DND-41 (cell line): ENCODE results near the gene CR1L.
A peak's percentile ranks its signal among the peaks of the same experiment; 100 is the strongest.
"Not testable (repeated sequence)": the region's sequence is repeated elsewhere in the genome, so short reads cannot be mapped to it uniquely, and the experiment has no call there.

ENCODE experiments used
- ATAC-seq: fragments of 200-7000 bp; cut with Tn5 transposase; 3 replicates; pipeline ENCODE4 v1.9.1; 2021; ENCODE audit warnings: low read depth; ENCODE audit not compliant: insufficient read depth
- DNase-seq: peaks from one replicate; pipeline ENCODE4 v3.0.0-alpha.2; 2020
- H2AFZ ChIP-seq: 2 replicates; pipeline ENCODE4 v1.6.0; 2012; ENCODE audit warnings: low read depth, low read length
- H3K27ac ChIP-seq: 2 replicates; pipeline ENCODE4 v1.5.1; 2012; ENCODE audit warnings: low read length, inconsistent platforms
- H3K27me3 ChIP-seq: fragments of 200-600 bp; sonication (generic); 2 replicates; pipeline ENCODE4 v1.6.0; 2012; ENCODE audit warnings: low read length, mild to moderate bottlenecking, inconsistent platforms; ENCODE audit not compliant: insufficient read depth, poor library complexity
- H3K36me3 ChIP-seq: 2 replicates; pipeline ENCODE4 v1.5.1; 2012; ENCODE audit warnings: low read length, inconsistent platforms; ENCODE audit not compliant: insufficient read depth
- H3K4me1 ChIP-seq: 2 replicates; pipeline ENCODE4 v1.5.1; 2012; ENCODE audit warnings: mild to moderate bottlenecking, low read length; ENCODE audit not compliant: insufficient read depth
- H3K4me2 ChIP-seq: 2 replicates; pipeline ENCODE4 v1.6.0; 2012; ENCODE audit warnings: mild to moderate bottlenecking, moderate library complexity, low read length, inconsistent platforms; ENCODE audit not compliant: insufficient read depth
- H3K4me3 ChIP-seq, 2 experiments: fragments of 200-600 bp in 1 of 2; shearing (Covaris generic) in 1 of 2; 2 replicates each; pipeline ENCODE4 v1.5.1; 2012 to 2016; ENCODE audit warnings: inconsistent platforms in 2 of 2, low read length in 2 of 2, mild to moderate bottlenecking in 2 of 2, low read depth in 1 of 2, moderate library complexity in 1 of 2
- H3K79me2 ChIP-seq: 2 replicates; pipeline ENCODE4 v1.6.0; 2012; ENCODE audit warnings: low read length, inconsistent platforms; ENCODE audit not compliant: insufficient read depth
- H3K9ac ChIP-seq: 2 replicates; pipeline ENCODE4 v1.6.0; 2012; ENCODE audit warnings: low read depth, mild to moderate bottlenecking, inconsistent platforms, low read length, moderate library complexity
- H3K9me3 ChIP-seq: 2 replicates; pipeline ENCODE4 v1.5.1; 2012; ENCODE audit warnings: low read length, moderate library complexity, mild to moderate bottlenecking, inconsistent platforms; ENCODE audit not compliant: insufficient read depth, severe bottlenecking
- H4K20me1 ChIP-seq: 2 replicates; pipeline ENCODE4 v1.6.0; 2012; ENCODE audit warnings: low read length; ENCODE audit not compliant: insufficient read depth
- EZH2 ChIP-seq: IDR thresholded peaks from 3 replicates; pipeline ENCODE4 v1.6.1; 2012; ENCODE audit warnings: borderline replicate concordance, low read depth, mild to moderate bottlenecking, moderate library complexity, low read length, inconsistent platforms; ENCODE audit not compliant: severe bottlenecking
- TF ChIP-seq, protein P1 (sequence below): IDR thresholded peaks from 2 replicates; pipeline ENCODE4 v1.5.1; 2012; ENCODE audit warnings: borderline replicate concordance, low read length, moderate library complexity, mild to moderate bottlenecking; ENCODE audit not compliant: poor library complexity, severe bottlenecking; ENCODE audit errors: extremely low read depth

CR1L gene

DNA sequence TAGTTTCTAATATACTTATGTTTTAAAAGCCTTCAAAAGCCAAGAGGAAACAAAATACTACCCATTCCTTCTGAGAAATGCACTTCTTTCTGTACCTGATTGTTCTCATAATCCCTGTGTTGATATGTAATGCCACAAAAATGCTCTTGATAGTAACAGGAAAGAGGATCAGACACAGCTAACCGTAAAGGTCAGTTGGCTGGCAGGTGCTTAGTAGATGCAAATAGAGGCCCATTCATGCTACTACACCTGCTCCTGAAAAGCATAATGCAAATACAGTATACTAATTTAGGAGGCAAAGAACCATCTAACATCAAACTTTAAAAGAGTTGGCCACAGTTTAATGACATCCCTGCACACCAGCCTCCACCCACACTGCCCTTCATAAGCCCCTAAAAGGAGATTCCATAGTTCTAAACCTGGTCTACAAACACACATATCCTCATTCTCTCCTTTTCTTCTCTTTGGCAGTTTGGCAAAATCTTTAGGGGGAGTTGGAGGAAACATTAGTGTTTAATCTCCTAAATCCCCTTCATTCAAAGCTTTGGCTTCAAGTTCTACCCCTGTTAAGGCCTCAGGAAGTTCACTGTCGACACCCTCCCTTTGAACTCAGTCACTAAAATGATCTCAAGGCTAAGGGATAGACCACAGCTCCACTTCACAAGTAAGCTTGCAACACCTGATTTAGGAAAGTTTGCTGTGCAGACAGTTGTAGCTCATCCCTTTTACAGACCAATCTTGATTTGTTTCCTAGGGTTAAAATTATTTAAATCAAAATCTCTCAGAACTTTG is 104.0 kb downstream of the CR1L start:
- peaks cover 47% of the 10 kb centered on the region for H3K4me1 ChIP-seq
- H3K4me3 ChIP-seq, result no peak overlapping the region
- peaks cover 35% of the 10 kb centered on the region for H3K79me2 ChIP-seq
- ATAC-seq (peak; percentile 62), DNase-seq (peak; percentile 66)
- H3K4me2 ChIP-seq, result peak overlapping the region; percentile 81
- H3K9ac ChIP-seq, result no peak overlapping the region
- H3K36me3 ChIP-seq, result no peaks in the 10 kb centered on the region; the same call in 1 of the 2 replicates
- no peak overlapping the region for H2AFZ ChIP-seq
- H3K27ac ChIP-seq, result peak overlapping the region; percentile 73
- no peaks in the 10 kb centered on the region for H3K27me3 ChIP-seq
- H3K9me3 ChIP-seq, result no peaks in the 10 kb centered on the region
- H4K20me1 ChIP-seq, result peaks cover 11% of the 10 kb centered on the region; the same call in 1 of the 2 replicates
- TF ChIP-seq, protein P1, sequence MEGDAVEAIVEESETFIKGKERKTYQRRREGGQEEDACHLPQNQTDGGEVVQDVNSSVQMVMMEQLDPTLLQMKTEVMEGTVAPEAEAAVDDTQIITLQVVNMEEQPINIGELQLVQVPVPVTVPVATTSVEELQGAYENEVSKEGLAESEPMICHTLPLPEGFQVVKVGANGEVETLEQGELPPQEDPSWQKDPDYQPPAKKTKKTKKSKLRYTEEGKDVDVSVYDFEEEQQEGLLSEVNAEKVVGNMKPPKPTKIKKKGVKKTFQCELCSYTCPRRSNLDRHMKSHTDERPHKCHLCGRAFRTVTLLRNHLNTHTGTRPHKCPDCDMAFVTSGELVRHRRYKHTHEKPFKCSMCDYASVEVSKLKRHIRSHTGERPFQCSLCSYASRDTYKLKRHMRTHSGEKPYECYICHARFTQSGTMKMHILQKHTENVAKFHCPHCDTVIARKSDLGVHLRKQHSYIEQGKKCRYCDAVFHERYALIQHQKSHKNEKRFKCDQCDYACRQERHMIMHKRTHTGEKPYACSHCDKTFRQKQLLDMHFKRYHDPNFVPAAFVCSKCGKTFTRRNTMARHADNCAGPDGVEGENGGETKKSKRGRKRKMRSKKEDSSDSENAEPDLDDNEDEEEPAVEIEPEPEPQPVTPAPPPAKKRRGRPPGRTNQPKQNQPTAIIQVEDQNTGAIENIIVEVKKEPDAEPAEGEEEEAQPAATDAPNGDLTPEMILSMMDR, result no peak
- TF ChIP-seq EZH2, result no peak

- TF ChIP-seq, protein P1, result no peak
- TF ChIP-seq EZH2, result no peak
- Histone ChIP-seq H2AFZ (peak overlapping the region; percentile 90), H4K20me1 (peaks cover 29% of the 10 kb centered on the region), H3K27me3 (no peaks in the 10 kb centered on the region), H3K4me1 (peaks cover 60% of the 10 kb centered on the region), H3K4me3 (peak overlapping the region; percentile 53 to 87), H3K4me2 (peak overlapping the region; percentile 81), H3K36me3 (peaks cover under 1% of the 10 kb centered on the region), H3K27ac (peak overlapping the region; percentile 93), H3K79me2 (peaks cover 54% of the 10 kb centered on the region), H3K9me3 (no peaks in the 10 kb centered on the region), H3K9ac (peak overlapping the region; percentile 73)
- ATAC-seq (no peak), DNase-seq (no peak)
Observed at GRCh38 chr1:207750631-207751305, 105.8 kb downstream of the CR1L start.

- Histone ChIP-seq H3K27ac (peak overlapping the region; percentile 93), H4K20me1 (peaks cover 36% of the 10 kb centered on the region), H3K79me2 (peaks cover 60% of the 10 kb centered on the region), H3K4me2 (peak overlapping the region; percentile 81), H3K9ac (peak overlapping the region; percentile 73), H2AFZ (peak overlapping the region; percentile 90), H3K4me1 (peaks cover 66% of the 10 kb centered on the region), H3K4me3 (peak overlapping the region; percentile 53 to 87)
- DNase-seq, H3K27me3 ChIP-seq, ATAC-seq, H3K36me3 ChIP-seq, H3K9me3 ChIP-seq: not testable (repeated sequence)
Observed at GRCh38 chr1:207751463-207751789, 106.5 kb downstream of the CR1L start.

DNA sequence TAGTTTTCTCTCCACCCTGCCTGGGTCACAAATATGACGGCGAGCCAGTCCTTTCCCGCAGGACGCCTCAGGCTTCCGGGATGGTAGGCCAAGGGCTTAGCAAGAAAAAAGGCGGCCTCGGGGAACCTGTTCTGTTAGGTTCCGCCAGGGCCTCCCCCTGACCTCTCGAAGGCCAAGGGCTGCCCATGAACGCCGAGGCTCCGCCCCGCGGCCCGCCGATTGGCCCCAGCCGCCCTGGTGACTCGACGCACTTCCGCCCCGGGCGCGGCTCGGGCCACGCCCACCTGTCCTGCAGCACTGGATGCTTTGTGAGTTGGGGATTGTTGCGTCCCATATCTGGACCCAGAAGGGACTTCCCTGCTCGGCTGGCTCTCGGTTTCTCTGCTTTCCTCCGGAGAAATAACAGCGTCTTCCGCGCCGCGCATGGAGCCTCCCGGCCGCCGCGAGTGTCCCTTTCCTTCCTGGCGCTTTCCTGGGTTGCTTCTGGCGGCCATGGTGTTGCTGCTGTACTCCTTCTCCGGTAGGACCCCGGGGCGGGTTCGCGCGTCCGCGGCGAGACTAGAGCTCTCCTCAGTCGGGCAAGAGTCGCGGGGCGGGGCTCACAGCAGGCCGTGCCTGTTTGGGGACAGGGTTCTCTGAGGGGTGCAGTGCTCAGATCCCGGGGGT is 107.0 kb downstream of the CR1L start, which contains the start of gene CD46:
Gene CD46, plus strand, starts transcription at position 265 of the 666 bp plus-strand sequence. Its CDS starts 159 bp downstream, at position 424.
- Histone ChIP-seq H2AFZ (peak within 1 kb of the TSS; percentile 90), H3K9me3 (no peaks in the 10 kb centered on the region), H4K20me1 (peaks cover 39% of the 10 kb centered on the region), H3K79me2 (peaks cover 65% of the 10 kb centered on the region), H3K4me2 (peak within 1 kb of the TSS; percentile 81), H3K27ac (peak within 1 kb of the TSS; percentile 93), H3K36me3 (peaks cover 9% of the 10 kb centered on the region), H3K9ac (peak within 1 kb of the TSS; percentile 73), H3K27me3 (no peaks in the 10 kb centered on the region), H3K4me1 (peaks cover 66% of the 10 kb centered on the region), H3K4me3 (peak within 1 kb of the TSS; percentile 53 to 87)
- no peak for TF ChIP-seq EZH2
- peak; percentile 93 for ATAC-seq
- DNase-seq, result peak; percentile 96
